Hematopoietic multipotent progenitor cell treated with erythropoietin and hydrocortisone succinate and interleukin-3 and kit ligand, for 4 days (in vitro differentiated cells): Measurements from ENCODE around the gene ZBTB1.

Experiments
- DNase-seq: peaks from one replicate; pipeline ENCODE4 v3.0.0-alpha.2; 2015

The ZBTB1 gene

DNA sequence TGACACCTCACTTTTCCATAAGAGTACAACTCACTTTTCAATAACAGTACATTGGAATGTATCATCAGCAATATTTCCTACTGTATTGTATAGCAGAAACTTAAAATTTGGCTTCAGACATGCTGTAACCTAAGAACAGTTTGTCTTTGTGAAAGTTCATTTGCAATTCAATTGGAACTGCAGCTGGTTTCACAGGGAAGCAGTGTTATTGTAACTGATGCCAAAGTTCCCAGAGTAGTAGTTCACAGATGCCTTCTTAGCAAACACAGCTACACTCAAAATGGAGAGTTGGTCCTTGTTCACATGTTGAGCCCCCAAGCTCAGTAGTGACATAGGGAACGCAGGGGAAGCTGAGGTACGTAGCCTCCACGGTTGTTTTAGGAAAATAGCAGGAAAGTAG, 68.5 kb downstream of the ZBTB1 start:
- DNase-seq: no peak
